ENCODE data around the gene SLC25A44.

GRCh38 chr1:156217871-156218270, 24.0 kb downstream of the SLC25A44 start:
- TF ChIP-seq, protein P1, sequence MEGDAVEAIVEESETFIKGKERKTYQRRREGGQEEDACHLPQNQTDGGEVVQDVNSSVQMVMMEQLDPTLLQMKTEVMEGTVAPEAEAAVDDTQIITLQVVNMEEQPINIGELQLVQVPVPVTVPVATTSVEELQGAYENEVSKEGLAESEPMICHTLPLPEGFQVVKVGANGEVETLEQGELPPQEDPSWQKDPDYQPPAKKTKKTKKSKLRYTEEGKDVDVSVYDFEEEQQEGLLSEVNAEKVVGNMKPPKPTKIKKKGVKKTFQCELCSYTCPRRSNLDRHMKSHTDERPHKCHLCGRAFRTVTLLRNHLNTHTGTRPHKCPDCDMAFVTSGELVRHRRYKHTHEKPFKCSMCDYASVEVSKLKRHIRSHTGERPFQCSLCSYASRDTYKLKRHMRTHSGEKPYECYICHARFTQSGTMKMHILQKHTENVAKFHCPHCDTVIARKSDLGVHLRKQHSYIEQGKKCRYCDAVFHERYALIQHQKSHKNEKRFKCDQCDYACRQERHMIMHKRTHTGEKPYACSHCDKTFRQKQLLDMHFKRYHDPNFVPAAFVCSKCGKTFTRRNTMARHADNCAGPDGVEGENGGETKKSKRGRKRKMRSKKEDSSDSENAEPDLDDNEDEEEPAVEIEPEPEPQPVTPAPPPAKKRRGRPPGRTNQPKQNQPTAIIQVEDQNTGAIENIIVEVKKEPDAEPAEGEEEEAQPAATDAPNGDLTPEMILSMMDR (IDR thresholded peaks at IDR 0.05 in 4 of 5, conservative IDR thresholded peaks at IDR 0.05 in 1 of 5): no peak
- no peak for TF ChIP-seq POLR2A (IDR thresholded peaks at IDR 0.05)

Data from gastrocnemius medialis (tissue), 4 donors.